HUDEP-2 (cell line): ENCODE data around the gene TAF10.
A peak's percentile ranks its signal among the peaks of the same experiment; 100 is the strongest.

Experiments used
- DNase-seq, 76 experiments: peaks; one replicate each; lab custom pipeline; 2025; ENCODE audit not compliant: unreplicated experiment in 76 of 76; lab: John Stamatoyannopoulos, UW

The TAF10 gene

DNA sequence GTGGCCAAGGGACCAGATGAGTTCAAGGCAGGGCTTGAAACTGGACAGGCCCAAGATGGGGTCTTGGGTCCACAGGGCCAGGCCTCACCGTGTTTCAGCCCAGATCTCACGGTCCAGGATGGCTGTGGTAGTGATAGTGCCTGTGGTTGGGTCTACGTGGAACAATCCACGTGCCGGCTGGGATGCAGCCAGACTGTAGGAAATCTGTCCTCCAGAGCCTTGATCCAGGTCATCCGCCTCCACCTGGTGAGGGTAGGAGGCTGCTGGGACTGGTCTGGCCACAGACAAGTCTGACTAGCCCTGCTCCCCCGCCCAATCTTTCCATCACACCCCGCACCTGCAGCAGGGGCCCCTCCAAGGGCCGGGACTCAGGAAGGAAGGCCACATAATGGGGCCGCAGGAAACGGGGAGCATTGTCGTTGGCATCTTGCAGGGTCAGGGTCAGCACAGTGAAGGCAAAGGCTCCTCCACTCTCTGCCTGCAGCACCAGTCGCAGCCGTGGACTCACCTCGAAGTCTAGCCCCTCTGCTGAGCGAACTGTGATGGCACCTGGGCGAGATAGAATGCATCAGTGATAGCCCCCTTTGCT lies 13.9 kb upstream of the TAF10 start:
- no peak for DNase-seq

DNA sequence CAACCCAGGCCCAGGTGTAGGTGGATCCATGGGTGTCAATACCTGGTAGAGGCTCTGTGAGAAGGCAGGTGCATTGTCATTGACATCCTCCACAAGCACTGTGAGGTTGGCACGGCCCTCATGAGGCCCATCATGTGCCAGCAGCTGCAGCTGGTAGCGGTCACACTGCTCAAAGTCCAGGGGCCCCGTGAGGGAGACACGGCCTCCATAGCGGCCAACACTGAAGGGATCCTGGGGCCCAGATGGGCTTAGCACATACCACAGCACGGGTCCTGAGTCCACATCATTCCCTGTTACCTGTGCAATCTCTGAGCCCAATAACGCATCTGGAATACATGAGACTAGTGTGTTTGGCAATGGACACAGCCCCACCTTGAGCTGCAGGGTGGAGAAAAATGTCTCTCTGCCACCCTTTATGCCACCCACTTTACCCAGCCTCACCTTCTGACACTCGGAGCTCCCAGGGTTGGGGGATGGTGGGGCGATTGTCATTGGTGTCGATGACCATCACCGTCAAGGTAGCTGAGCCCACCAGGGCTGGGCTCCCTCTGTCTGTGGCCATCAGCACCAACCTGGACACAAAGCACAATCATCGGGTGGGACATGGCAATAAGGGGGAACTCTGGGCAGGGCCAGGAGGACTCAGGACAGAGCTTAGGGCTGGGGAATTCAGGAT lies 13.3 kb upstream of the TAF10 start:
- DNase-seq: no peak

DNA sequence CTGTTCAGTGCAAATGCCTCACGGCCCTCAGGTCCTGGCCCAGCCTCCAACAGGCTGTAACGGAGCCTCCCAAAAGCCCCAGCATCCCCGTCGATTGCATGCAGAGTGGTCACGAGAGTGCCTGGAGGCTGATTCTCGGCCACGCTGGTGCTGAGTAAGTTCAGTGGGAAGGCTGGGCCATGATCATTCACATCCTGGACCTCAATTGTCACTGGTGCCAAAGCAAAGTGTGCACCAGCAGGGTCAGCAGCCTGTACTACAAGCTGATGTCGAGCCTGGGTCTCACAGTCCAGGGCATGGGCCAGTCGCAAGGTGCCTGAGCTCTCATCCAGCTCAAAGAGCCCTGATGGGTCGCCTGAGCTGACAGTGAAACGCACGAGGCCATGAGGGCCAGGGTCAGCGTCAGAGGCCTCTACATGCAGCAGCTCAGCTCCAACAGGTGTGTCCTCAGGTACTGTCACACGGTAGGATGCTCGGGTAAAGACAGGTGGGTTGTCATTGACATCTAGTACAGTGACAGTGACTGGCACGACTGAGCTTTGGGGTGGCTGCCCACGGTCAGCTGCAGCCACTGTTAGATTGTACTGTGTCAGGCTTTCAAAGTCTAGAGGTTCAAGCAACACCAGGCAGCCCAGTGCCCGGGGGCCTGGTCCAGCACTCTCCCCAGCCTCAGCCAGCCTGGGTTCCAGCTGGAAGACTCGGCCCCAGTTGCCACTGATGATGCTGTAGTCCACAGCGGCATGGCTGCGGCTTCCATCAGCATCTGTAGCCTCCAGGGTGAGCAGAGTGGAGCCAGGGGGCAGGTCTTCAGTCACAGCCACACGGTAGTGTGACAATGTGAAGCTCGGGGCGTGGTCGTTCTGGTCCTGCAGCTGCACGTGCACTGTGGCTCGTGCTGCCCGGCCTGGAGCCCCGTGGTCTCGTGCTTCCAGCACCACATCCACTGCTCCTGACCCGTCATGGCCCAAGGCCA lies 11.7 kb upstream of the TAF10 start:
- no peak for DNase-seq

DNA sequence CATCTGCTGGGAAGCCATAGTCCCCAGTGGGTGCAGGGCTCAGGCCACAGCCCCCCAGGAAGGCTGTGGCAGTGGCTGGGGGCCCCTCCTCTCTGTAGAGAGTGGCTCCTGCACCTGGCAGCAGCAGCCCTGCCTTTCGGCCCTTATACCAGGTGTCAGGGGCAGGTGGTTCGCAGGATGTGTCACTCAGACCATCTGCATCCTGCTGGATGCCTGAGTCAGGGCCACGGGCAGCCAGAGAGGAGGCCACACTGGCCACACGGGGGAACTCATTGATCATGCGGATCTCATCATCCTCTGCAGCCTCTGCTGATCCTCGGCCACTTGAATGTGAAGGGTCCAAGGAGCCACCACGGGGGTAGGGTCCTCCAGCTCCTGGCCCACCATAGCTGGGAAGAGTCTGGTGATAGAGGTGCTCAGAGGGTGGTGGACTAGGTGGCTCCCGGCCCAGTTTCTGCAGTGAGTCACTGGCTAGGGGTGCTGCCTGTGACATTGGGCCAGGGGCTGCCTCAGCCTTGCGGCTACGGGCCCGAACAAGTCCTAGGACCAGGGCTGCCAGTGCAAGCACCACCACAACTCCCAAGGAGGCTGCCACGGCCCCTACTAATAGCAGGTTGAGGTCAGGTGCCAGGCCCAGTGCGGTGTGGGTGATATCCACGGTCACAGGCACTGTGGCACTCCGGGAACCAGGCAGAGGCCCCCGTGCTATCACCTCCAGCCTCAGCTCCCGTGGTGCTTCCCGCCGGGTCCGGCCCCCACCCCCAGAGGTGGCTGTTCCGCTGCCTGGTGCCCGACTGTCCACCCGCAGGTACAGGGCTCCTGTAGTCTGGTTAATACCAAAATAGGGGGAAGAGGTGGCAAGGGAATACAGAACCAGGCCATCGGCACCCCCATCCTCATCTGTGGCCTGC lies 10.5 kb upstream of the TAF10 start:
- DNase-seq: no peak

DNA sequence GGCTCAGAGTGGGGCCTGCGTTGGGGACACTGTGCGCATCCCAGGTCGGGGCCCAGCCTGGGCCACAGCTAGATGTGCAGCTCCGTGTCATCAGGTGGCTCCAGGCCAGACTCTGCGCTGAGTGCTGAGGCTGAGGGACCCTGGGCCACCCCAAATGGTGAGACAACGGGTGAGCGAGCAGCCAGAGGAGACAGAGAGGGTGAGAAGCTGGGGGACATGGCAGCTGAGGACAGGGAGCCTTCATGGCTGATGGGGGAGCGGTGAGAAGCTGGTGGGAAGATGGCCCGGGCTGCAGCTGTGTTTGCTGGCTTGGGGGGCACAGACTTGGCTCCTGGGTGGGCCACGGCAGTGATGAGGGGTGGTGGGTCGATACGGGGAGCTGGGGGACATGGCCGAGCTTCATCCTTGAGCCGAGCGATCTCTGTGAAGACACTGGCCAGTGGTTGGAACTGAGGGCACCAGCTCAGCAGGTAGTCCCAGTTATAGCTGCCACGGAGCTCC lies 9.7 kb upstream of the TAF10 start:
- DNase-seq: no peak

DNA sequence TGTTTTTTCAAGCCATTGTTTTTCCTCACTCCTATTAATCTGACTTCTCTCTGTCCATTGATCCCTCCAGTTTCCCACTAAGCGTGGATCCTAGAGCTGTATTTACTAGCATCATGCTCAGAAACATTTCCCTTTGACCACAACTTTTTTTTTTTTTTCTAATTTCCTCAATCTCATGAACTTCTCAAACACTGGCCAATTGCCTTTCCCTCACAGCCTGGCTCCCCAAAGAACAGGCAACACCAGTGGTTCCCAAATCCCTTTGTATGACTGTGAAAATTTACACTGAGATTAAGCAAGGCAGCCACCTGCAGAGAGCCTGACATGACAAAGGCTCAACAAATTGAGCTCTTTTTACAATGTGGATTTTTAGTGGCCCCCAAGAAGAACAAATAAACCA lies 8.6 kb upstream of the TAF10 start:
- no peak for DNase-seq

DNA sequence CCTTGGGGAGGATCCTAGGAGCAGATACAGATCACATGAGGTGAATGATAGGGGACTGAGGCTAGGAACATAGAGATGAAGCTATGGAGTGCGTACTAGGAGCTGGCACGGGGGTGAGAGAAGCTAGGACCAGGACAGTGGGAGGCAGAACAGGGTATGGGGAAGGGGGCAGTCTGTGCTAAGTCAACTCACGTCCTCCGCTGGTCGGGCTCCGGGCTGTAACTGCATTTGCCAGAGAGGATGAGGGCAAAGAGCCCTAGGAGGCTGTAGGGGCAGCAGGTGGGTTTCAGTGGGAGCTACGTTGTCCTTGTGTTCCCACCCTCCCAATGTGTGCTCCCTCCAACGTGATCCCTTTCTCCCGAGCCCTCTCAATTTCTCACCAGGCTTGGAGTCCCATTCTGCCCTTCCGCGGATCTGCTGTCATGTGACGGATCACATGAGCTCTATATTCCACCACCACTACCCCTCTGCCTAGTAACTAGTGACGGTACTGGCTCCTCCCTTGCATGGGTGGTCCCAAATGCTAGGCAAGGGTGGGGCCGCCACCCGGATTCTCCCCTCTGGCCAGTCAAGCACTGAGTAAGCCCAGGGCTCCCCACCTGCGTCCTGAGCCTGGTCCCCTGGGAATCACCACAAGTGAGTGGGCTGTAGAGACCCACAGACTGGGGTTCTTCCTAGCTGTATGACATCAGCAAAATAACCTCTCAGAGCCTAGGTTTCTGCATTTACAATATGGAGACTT lies 7.2 kb upstream of the TAF10 start, which contains the start of gene TPP1:
Gene TPP1 (minus strand): TSS at position 419 of the 742 bp plus-strand sequence. CDS start 22 bp downstream, at position 397.
- DNase-seq: peak in 74 of 76 experiments; percentile 16 to 92 (median 78)

DNA sequence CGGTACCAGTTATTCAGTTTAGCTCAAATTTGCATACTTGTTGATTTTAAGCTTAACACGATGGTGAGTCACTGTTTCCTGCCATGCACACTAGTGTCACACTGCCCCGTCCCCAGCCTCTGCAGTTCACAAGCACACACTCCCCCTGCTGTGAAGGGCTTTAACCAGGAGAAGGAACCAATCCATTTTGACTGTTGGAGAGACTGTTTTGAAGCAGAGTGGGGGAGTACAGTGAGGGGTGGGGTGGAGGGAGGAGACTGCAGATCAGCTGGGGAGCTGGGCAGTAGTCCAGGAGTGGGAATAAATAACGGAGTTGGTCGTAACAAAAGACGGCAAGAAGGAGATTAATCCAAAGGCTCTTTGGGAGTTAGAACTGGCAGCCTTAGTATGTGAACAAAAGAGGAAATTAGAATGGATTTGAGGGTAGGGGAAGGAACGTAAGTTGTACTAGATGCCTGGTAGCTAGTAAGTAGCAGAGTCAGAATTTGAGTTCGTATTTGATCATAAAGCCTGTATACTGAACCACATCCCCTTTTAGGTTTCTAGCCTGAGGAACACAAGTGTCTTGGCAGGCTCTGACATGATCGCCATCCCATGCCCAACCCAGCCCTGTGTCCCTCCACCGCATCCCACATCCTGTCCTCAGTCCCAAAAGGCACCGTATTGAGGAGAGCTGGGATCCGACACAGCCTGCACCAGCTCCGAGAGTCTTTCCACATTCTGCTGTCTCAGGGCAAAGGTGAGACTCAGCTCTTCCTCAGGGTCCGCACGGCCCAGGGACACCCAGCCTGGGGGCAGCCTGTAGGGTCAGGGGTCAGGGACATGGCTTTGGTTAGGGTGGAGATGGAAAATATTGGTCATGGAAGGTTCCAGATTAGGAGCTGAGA lies 6.3 kb upstream of the TAF10 start:
- DNase-seq: peak in 64 of 76 experiments; percentile 4 to 80 (median 46)

DNA sequence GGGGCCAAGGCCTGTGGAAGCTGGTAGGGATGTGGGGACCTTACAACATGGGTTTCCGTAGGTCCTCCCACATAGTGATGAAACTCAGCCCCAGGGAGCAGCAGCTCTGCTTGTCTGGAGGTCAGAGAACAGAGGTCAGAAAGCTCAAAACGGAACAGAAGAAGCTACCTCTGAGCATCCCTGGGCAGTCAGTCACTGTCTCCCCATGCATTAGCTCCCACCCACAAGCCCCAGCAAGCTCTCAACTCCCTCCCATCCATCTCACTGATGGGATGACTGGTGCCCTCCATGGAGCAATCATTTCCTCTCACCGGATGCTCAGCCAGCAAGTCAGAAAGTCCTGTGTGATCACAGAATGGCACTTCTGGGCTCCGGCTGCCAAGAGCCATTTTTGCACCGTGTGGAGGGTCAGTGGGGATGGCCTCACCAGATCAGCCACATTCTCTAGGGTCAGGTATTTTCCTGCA lies 5.3 kb upstream of the TAF10 start:
- no peak for DNase-seq

DNA sequence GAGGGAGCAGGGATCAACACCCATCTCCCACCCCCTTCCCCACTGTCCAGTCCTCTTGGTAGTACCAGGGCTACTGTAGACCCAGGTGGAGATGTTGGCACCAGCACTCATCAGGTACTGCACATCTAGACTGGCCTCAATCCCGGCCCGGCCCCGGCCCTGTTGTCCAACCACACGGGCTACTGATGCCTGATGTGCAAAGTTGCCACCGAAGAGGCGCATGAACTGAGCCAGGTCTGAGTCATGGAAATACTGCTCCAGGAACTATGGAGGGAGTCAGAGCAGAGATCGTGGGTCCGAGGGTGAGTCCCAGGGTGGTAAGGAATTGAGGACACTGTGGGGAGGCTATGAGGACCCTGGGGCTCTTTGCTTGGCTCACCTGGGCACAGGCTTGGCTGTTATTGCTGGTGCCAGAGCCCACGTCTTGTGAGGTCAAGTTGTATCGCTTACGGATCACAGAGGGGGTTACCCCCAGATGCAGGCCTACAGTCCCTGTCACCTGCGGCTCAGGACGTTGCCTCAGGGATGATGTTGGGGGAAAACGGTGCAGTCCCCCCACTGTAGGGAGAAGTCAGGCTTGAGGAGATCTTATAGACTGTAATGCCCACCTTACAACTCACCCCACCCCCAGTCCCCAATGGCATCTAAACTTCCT lies 4.7 kb upstream of the TAF10 start:
- DNase-seq: no peak

DNA sequence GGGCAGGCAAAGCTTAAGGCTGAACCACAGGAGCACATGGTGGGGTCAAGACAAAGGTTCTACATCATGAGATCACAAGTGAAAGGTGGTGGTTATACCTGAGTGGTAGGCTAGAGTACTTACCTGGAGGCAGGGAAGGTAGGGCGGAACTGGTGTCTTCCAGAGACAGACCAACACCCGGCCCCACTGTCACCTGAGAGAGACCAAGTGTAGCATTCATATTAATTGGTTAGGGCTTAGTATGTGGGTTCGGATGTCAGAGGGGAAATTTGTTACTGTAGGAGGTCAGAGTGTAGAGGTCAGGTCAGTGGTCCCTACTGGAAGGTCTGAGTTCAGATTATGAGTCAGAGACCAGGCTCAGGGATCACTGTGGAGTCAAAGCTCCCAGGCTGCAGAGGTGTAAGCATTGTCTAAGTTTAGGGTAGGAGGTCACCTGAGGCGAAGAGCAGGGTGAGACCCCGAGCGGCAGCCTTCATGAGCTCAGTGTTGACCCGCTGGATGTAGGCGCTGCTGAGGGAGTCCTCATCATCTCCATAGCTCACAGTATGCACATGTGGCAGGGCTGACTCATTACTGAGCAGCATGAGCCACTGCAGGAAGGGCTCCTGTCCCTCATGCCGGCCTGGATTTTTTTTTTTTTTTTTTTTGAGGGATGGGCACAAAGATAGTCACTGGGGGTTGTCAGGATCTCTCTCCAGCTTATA lies 4.0 kb upstream of the TAF10 start:
- DNase-seq: no peak

DNA sequence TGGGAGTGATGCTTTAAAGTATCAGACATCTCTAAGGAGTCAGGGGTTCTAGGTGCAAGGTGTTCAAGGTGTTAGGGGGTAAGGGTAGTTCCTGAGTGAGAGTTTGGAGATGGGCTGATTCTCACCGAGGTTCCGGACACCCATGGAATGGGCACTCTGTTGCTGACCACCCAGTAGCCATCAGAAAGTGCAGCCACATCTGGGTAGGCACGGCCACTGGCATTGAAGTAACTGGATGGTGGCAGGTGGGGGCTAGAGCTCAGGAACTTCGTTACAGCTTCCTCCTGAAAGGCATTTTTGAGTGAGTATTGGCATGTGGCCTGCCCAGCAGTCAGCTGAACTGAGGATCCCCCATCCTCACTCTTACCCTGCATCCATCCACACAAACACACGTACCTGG lies 3.0 kb upstream of the TAF10 start:
- DNase-seq: no peak

DNA sequence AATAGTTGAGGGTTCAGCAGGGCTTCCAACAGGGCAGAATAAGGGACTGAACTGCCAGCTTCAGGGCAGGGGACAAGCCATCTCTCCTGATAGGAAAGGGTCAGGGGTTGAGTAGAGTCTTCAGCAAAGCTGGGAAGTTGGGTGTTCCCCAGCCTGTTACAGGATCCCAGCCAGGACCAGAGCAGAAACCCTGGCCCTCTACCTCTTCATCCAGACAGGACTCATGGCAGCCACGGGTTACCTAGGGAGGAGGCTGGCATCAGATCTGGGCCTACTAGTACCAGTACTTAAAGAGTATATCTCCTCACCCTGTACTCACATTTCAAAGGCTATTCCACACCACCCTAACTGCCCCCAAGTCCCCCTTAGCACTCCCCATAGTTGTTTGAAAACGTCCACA lies 2.4 kb upstream of the TAF10 start:
- DNase-seq: no peak

DNA sequence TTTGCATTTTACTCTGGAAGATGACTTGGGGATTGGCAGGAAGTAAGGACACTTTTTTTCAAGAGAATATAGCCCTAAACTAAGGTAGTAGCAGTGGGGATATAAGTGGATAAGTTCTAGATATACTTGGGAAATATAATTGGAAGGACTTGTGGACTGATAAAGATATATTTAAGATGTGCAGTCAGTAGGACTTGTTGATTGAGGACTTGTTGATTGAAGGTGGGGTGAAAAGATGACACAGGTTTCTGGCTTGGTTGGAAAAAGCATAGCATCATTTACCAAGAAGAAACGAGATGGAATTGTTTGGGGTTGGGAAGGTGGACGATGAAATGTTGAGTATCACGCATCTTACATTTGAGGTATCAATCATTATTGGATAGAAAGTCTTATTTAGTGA lies 1.5 kb upstream of the TAF10 start:
- DNase-seq: no peak

DNA sequence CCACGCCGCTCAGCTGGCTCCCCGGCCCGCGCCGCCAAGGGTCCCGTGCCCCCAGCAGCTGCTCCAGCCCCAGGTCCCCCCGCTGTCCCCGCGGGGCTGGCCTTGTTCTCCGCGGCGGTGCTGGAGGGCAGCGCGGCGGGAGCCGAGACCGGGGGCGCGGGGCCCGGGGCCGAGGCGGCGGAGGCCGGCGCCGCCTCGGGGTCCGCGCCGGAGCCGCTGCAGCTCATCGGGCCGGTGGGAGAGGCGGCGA lies 128 bp downstream of the TAF10 start:
- no peak for DNase-seq

DNA sequence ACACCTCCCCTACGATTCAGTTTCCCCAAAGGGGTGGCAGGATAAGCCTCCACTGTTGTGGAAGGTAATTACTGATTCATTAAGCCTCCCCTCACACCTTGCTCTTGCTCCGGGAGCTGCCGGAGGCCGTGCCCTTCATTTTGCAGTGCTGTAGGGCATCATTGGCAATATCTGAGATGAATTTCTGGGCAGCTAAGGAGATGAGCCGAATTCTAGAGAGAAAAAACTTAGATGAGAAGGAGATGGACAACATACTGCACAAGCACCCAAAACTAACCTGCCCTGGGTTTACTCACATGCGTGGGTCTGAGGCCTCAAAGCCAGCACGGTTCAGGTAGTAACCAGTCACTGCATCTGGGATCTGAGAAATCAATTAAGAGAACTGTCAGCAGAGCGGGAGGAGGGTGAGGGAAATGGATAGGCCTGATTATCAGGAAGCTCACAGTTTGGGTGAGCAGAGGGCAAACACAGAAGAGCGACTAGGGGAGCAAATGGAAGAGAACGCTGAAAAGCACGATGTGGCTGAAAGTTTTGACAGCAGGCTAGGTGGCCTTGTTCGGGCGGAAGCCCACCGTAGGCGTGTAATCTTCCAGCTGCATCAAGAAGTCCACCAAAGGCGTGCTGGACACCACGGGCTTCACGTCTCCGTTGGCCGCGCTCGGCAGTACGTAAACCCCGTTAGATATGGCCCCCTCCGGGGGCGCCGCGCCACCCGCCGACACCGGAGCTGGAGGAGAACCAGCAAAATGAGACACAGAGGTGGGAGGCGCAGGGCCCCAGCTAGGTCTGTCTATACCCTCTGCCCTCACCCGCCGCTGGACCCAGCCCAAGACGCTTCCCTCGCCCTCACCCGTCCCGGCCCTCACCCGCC lies 689 bp downstream of the TAF10 start:
- DNase-seq: peak in 6 of 76 experiments; percentile 12 to 28 (median 12)

DNA sequence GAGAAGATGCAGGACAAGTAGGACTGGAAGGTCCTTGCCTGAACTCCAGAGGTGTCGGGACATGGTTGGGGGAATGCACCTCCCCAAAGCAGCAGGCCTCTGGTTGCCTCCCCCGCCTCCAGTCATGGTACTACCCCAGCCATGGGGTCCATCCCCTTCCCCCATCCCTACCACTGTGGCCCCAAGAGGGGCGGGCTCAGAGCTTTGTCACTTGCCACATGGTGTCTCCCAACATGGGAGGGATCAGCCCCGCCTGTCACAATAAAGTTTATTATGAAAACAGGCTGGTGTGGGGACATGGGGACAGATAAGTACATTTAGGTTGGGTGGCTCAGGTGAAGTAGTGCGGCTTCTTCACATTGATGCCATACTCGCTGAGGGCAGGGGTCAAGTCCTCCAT lies 1.4 kb downstream of the TAF10 start:
- no peak for DNase-seq
